Measurements from ENCODE around the gene MATK. TPM values are rescaled to one million over a fixed set of nuclear protein-coding genes. Genes with fewer than 3 reads are reported as not detected.

The MATK gene
- total RNA-seq, 1 donor from 2014 or later = 0.96 TPM

DNA sequence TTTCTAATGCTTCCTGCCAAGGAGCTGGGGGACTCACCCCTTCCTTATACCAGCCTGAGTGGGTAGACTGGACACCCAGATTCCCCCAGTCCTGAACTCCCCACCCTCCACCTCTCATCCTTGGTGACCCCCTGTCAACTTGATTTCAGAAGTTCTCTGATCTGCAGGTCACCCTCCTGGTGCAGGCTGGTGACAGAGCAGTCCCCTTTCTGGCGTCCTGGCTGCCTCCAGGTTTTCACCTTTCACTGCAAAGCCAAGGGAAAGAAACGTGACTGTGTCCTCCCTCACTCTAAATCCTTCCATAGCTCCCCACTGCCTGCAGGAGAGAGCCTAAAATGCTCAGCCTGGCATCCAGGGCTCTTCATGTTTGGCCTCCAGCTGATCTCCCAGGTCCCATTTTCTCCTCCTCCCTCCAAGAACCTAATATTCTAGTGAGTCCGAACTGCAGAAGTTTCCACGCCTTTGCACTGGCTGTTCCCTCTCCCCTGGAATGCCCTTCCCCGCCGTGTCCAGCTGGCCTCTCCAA is 4.1 kb upstream of the MATK start:
- no peak for DNase-seq (ENCODE audit: low spot score)

GRCh38 chr19:3788996-3789778 is 3.0 kb upstream of the MATK start:
- DNase-seq (ENCODE audit: low spot score) = no peak

DNA sequence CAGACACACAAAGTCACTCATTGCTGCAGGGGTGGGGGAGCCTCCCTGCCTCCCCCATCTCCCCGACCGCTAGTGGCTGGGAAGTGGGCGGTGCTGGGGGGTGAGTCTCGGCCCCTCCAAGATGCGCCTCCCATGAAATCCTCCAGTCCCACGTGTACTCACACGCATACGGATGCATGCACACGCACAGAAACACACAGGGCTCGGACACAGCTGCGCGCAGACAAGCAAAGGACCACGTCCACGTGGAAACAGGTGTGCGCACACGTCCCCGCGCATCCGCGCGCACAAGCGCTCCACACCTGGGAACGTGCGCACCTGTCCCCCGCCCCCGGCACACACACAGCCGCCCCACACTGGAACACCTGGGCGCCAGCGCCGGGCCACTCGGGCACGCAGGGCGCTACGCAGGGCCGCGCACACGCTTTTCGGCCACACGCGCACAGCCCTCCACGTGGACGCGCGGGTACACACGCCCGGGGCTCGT is 687 bp downstream of the MATK start:
- DNase-seq (ENCODE audit: low spot score) = no peak

- DNase-seq (ENCODE audit: low spot score) = no peak
Observed at GRCh38 chr19:3784607-3785450, 1.4 kb downstream of the MATK start.

DNA sequence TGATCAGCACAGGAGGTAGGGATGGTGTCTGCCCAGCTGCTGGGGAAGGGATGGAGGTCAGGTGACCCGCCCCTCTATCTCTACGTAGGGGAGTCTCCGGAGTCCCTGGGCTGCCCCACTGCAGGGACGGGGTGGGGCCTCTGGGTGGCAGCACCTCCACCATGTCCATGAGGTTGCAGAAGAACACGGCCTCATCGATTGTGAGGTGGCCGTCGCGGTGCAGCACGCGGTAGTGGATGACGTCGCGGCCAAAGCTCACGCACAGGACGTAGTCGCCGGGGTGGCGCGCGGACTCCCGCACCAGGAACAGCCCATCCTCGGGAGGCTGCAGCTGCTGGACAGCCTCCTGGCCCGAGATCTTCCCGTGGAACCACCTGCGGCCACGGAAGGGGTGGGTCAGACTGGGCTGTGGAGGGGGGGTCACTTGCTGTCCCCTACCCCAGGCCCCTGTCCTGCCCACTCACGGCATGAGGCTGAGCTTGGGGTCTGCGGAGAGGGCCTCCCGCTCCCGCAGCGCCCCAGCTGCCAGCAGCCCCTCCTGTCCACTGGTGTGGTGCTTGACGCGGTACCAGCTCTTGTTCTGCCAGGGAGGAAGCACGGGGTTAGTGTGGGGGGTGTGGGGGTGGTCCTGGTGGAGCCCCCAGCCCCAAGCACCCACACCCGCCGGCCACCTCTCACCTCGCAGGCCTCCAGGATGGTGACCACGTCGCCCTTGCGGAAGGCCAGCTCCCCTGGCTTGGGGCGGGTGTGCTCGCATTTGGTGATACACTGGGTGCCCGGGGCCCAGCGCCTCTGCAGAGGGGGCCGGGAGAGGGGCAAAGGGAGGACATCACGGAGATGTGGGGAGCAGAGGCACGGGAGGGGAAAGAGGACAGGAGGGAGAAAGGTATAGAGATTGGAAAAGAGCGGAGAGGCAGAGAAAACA is 2.3 kb downstream of the MATK start:
- no peak for DNase-seq (ENCODE audit: low spot score)

DNA sequence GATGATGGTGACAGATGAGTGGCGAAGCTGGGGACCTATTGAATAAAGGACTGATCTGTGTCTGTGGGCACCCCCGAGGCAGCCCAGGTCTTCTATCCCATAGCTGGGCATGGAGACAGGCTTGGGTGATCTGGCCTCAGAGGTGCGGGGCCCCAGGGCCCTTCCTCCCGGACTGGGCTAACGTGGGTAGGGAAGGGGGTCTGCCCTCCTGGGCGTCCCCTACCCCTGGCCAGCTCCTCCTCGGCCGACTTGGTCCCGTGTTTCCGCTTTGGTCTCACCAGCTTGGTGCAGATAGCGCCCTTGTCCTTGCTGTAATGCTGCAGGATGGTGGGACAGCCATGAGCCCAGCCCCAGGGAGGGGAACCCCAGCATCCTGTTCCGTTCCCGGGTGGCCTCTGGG is 3.3 kb downstream of the MATK start:
- DNase-seq (ENCODE audit: low spot score) = no peak

GRCh38 chr19:3782330-3782729 is 3.9 kb downstream of the MATK start:
- DNase-seq (ENCODE audit: low spot score) = no peak

- DNase-seq (ENCODE audit: low spot score) = no peak
Observed at GRCh38 chr19:3781603-3782002, 4.6 kb downstream of the MATK start.

- no peak for DNase-seq (ENCODE audit: low spot score)
Observed at GRCh38 chr19:3780786-3781304, 5.3 kb downstream of the MATK start.

- DNase-seq (ENCODE audit: low spot score) = no peak
Observed at GRCh38 chr19:3778899-3779723, 7.1 kb downstream of the MATK start.

GRCh38 chr19:3778104-3778867 is 7.9 kb downstream of the MATK start:
- no peak for DNase-seq (ENCODE audit: low spot score)

DNA sequence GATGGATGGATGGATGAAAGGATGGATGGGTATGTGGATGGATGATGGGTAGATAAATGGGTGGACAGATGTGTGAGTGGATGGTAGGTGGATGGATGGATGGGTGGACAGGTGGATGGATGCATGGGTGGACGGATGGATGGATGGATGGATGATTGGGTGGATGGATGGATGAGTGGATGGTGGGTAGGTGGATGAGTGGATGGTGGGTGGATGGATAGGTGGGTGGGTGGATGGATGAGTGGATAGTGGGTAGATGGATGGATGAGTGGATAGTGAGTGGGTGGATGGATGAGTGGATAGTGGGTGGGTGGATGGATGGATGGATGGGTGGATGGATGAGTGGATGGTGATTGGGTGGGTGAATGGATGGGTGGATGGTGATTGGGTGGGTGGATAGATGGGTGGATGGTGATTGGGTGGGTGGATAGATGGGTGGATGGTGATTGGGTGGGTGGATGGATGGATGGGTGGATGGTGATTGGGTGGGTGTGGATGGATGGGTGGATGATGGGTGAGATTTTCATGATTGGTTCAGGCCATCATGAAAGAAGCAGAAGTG is 9.6 kb downstream of the MATK start:
- DNase-seq (ENCODE audit: low spot score) = no peak

DNA sequence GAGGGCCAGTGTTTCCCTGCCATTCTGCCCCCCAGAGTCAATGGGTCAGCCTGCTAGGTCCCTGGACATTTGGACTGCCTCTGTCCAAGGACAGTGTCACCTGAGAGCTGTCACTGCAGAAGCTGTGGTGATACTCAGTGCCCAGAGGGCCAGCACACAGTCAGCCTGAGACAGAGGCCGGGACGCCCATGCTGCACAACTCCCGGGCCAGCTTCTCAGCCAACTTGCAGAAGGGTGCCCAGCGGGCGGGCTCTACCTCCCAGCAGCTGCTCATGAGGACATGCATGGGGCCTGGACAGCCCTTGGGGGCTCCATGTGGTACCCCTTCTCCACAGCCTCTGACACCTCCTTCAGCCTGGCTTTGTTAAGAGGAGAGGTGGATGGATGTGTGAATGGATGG is 10.3 kb downstream of the MATK start:
- no peak for DNase-seq (ENCODE audit: low spot score)

DNA sequence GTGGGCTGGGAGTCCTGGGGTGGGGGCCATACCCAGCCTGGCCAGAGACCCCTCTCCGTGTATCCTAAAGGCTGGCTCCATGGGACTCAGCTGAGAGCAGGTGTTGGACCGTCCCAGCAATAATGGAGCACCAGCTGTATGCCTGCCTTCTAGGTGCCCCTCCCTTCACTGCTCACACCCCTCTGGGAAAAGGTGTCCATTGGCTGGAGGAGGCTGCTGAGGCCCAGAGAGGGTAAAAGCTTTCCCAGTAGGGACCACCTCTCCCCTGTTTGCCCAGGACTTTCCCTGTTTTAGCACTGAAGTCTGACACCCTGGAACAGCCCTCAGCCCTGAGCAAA is 10.8 kb downstream of the MATK start:
- DNase-seq (ENCODE audit: low spot score) = no peak

- DNase-seq (ENCODE audit: low spot score) = no peak
Observed at GRCh38 chr19:3774621-3775373, 11.4 kb downstream of the MATK start.

DNA sequence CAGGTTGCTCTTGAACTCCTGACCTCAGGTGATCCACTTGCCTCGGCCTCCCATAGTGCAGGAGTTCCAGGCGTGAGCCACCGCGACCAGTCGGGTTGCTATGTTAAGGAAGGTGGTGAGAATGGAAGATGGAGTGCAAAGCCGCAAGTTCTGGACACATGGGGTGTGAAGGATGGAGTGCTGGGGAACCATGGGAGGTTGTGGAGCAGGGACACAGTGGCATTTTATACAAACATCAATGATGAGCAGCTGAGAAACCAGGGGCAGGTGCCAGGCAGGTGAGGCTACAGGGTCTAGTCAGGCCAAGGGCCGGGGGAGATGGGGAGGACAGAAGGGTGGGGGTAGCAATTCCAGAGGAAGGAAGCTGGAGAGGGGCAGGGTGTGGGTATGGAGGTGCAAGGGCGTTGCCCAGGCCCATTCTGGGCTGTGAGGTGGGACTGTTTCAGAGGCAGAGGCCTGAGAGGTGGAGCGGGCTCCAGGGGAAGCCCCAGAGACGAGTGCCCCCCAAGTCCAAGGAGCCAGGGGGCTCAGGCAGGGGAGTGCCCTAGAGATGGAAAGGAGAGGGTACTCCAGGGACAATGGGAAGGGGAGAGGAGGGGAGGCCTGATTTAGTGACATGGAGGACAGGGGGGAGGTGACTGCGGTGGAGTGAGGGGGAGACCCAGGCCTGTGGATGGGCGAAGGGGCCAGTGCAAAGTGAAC is 12.2 kb downstream of the MATK start:
- no peak for DNase-seq (ENCODE audit: low spot score)

DNA sequence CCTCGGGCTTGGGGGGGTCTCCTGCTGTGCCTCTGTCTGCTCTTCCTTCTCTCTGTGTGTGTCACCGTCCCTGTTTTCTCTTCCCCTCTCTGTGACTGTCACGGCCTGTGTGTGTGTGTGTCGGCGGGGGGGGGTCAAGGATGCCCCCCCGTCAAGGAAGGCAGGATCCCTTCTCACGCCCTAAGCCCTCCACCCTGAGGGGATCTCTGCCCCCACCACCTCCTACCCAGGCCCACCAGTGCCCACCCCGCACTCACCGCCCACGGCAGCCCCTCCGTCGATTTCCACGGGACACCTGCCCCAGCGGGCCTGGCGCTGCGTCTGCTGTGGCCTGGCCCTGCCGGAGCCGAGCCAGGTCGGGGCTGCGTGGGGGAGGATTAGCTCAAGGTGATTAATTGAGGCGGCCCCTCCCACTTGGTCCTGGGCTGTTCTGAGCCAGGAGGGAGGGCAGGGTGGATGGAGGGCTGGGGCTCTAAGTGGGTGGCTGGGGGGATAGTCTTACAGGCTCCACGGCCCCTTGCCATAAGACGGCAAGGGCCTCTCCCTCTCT is 14.2 kb downstream of the MATK start, which contains the start of gene RAX2:
Gene RAX2 (minus strand): TSS at position 323 of the 550 bp plus-strand sequence. CDS start 486 bp downstream, outside the sequence.
- DNase-seq (ENCODE audit: low spot score) = no peak
